ENCODE results near the gene MICALL2.

Gene MICALL2

GRCh38 chr7:1457949-1458682 lies 1.2 kb downstream of the MICALL2 start:
- no peak for DNase-seq
- Histone ChIP-seq H3K27me3 (replicated peaks) (no peaks in the 10 kb centered on the region), H3K27ac (peak overlapping the region; percentile 88), H3K4me3 (ENCODE audit: low read depth, low read length) (peak overlapping the region; percentile 90), H3K36me3 (replicated peaks) (no peaks in the 10 kb centered on the region)
- in situ Hi-C loops (cut with HindIII; ENCODE audit: low pct_ligation_motif_present, low sequenced_read_pairs) = no loop called here
- no peak for TF ChIP-seq CTCF (IDR thresholded peaks at IDR 0.05; ENCODE audit: low read depth, low read length, missing control alignments)

GRCh38 chr7:1457059-1457948 lies 2.0 kb downstream of the MICALL2 start:
- Histone ChIP-seq H3K4me3 (ENCODE audit: low read depth, low read length) (peak overlapping the region; percentile 90), H3K36me3 (replicated peaks) (no peaks in the 10 kb centered on the region), H3K27me3 (replicated peaks) (no peaks in the 10 kb centered on the region), H3K27ac (no peak overlapping the region)
- in situ Hi-C loops (cut with HindIII; ENCODE audit: low pct_ligation_motif_present, low sequenced_read_pairs) = no loop called here
- TF ChIP-seq CTCF (IDR thresholded peaks at IDR 0.05; ENCODE audit: low read depth, low read length, missing control alignments) = no peak
- DNase-seq = no peak

- Histone ChIP-seq H3K36me3 (replicated peaks) (peaks cover 3% of the 10 kb centered on the region), H3K27me3 (replicated peaks) (no peaks in the 10 kb centered on the region), H3K27ac (no peak overlapping the region), H3K4me3 (ENCODE audit: low read depth, low read length) (no peak overlapping the region)
- DNase-seq = no peak
- in situ Hi-C loops (cut with HindIII; ENCODE audit: low pct_ligation_motif_present, low sequenced_read_pairs) = no loop called here
- no peak for TF ChIP-seq CTCF (IDR thresholded peaks at IDR 0.05; ENCODE audit: low read depth, low read length, missing control alignments)
Observed at GRCh38 chr7:1455955-1456354, 3.3 kb downstream of the MICALL2 start.

- Histone ChIP-seq H3K4me3 (ENCODE audit: low read depth, low read length) (no peak overlapping the region), H3K27ac (no peak overlapping the region)
Observed at GRCh38 chr7:1455241-1455939, 3.9 kb downstream of the MICALL2 start.

GRCh38 chr7:1454542-1454941 lies 4.7 kb downstream of the MICALL2 start:
- peaks cover 4% of the 10 kb centered on the region for H3K36me3 ChIP-seq (replicated peaks)
- in situ Hi-C loops (cut with HindIII; ENCODE audit: low pct_ligation_motif_present, low sequenced_read_pairs) = no loop called here
- no peak overlapping the region for H3K27ac ChIP-seq
- DNase-seq = no peak
- H3K27me3 ChIP-seq (replicated peaks) = no peaks in the 10 kb centered on the region
- no peak for TF ChIP-seq CTCF (IDR thresholded peaks at IDR 0.05; ENCODE audit: low read depth, low read length, missing control alignments)
- H3K4me3 ChIP-seq (ENCODE audit: low read depth, low read length) = peak overlapping the region; percentile 30

More at GRCh38 chr7:1455241-1455939, 3.9 kb downstream of the MICALL2 start:
- in situ Hi-C loops (cut with HindIII; ENCODE audit: low pct_ligation_motif_present, low sequenced_read_pairs) = no loop called here
- Histone ChIP-seq H3K27me3 (replicated peaks) (no peaks in the 10 kb centered on the region), H3K36me3 (replicated peaks) (peaks cover 3% of the 10 kb centered on the region)
- no peak for DNase-seq
- TF ChIP-seq CTCF (IDR thresholded peaks at IDR 0.05; ENCODE audit: low read depth, low read length, missing control alignments) = no peak

All from brain microvascular endothelial cell (primary cell).